Measurements from ENCODE around the gene PAAF1.

DNA sequence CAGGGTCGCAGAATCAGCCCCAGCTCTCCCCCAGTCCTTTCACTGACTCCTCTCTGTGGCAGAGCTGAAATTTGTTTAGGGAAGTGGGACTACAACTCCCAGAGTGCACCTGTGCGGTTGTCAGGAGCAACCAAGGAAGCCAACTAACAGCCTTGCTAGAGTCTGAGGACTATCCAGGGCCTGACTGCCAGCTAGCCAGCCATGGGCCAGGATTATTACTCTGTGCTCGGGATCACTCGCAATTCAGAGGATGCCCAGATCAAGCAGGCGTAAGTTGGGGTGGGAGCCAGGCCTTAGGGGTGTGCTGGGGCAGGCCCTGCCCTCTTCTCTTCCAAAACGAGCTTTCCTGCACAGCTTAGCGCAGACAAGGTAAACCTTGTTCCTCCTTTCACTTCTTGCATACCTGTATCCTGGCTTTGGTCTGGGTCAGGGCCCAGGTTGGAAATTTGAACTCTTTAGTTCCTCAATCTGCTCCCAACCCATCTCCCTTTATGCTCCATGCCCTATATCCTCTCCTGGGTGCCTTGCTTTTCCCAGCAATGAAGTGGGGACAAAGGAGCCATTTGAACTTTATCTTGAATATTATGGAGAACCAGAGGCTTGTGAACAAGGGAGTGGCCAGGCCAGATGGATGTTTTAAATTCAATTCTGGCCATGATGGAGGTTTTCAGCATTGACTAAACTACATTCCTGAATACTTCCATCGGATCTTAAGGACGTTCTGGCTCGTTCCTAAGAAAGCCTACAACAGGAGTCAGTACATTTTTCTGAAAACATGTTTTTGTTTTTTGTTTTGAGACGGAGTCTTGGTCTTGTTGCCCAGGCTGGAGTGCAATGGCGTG lies 74.3 kb downstream of the PAAF1 start, which contains the start of gene DNAJB13:
- TF ChIP-seq, protein P1, sequence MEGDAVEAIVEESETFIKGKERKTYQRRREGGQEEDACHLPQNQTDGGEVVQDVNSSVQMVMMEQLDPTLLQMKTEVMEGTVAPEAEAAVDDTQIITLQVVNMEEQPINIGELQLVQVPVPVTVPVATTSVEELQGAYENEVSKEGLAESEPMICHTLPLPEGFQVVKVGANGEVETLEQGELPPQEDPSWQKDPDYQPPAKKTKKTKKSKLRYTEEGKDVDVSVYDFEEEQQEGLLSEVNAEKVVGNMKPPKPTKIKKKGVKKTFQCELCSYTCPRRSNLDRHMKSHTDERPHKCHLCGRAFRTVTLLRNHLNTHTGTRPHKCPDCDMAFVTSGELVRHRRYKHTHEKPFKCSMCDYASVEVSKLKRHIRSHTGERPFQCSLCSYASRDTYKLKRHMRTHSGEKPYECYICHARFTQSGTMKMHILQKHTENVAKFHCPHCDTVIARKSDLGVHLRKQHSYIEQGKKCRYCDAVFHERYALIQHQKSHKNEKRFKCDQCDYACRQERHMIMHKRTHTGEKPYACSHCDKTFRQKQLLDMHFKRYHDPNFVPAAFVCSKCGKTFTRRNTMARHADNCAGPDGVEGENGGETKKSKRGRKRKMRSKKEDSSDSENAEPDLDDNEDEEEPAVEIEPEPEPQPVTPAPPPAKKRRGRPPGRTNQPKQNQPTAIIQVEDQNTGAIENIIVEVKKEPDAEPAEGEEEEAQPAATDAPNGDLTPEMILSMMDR (conservative IDR thresholded peaks at IDR 0.05 in 1 of 2, IDR thresholded peaks at IDR 0.05 in 1 of 2; ENCODE audit: low read depth in 1 of 2, low read length in 2 of 2): no peak
- TF ChIP-seq EZH2 (IDR thresholded peaks at IDR 0.05; ENCODE audit: low read length, missing control alignments): no peak
